Activated T-helper 9 cell treated with anti-CD3 and anti-CD28 coated beads, Interleukin-2, amount 50 U/mL, for 16 hours (primary cell): ENCODE results near the gene DGCR6.
"Not testable (repeated sequence)": the region's sequence is repeated elsewhere in the genome, so short reads cannot be mapped to it uniquely, and the experiment has no call there.

Source experiments
- DNase-seq: peaks from one replicate; pipeline ENCODE4 v3.0.0-alpha.2; 2020; ENCODE audit warnings: low read depth

The DGCR6 gene

DNA sequence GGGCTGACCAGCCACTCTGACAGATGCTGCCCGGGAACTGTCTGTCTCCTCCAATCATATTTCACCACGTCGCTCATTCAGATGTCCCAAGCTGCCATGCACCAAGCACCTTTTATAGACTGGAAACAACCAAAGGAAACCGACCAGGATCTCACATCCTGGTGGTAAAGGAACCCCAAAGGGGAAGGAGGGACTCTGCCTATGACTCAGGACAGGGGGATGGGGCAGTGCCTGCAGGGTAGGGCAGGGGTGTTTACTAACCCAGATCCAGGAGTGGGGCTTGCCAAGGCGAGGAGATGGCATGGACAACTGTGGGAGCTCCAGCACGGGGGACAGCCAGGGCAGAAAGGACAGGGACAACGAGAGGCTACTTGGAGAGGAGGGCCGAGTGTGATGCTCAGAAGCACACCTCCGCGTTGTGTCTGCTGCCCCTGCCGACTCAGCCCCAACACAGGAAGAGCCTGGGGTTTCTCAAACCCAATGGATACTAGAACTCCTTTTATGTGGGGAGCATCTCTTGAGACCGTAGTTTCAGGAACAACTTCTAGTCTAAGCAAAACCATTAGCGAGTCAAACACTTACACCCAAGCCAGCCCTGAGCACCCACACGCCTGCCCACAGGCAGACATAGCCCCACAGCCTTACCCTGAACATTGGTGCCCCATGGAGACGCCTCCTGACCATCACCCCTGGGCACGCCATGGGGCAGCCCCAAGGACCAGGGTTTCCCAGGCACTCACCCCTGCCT, 26.0 kb downstream of the DGCR6 start:
- DNase-seq: no peak

DNA sequence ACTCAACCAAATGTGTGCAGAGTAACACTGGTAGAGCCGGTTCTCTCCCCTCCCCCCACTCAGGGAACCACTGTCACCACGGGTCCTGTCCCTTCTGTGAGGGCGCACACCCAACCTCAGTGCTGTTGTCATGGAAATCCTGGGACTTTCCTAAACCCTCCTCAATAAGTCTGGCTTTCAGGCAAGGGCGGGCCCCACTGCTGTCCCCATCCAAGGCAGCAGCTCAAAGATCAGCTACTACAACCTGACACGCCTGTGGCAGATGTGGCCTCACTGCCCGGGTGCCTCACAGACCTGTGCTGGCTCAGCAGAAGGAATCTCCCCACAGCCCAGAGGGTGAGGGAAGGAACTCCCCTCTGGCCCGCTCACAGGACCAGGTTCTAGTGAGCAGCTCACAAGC, 27.8 kb downstream of the DGCR6 start:
- no peak for DNase-seq

DNA sequence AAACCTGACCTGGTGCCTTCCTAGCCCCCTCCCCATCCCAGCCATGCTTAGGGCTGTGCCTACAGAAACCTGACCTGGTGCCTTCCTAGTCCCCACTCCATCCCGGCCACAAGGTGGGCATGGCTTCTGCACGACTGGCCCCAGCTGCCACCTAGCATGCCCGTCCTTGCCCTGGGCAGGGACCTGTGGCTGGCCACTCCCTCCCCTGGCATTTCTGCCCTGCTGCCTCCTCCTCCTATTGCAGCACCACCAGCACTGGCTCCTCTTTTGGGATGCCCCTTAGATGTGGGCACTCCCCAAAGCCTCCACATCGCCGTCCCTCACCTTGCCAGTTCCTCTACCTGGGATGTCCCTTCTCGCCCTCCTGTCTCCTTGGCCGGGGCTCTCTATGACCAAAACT, 28.6 kb downstream of the DGCR6 start:
- not testable (repeated sequence) for DNase-seq

DNA sequence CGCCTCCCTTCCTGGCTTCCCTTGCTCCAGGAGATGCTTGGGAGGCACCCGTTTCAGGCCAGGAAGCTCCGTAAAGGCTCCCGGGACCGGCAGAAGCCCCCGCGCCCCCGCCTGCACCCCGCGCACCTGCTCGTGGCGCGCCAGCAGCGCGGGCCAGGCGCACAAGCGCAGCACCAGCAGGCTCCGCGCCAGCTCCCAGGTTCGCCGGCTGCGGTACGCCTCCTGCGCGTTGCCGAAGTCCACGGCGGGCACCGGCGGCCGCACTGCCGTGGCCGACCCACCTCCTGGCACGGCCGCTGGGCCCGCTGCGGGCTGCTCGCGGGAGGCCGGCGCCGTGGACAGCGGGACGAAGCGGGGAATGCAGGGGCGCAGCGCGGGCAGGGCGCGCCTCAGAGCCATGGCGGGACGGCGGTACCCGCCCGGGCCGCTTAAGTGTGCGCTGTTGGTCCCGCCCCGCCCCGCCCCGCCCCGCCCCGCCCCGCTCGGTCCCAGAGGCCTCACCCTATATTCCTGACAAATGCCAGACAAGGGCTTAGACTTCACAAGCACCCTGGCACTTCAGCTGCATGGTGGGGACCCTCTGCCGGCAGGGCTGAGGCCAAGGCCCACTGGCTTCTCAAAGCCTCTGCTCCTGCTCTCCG, 29.9 kb downstream of the DGCR6 start, which contains the start of gene PRODH:
PRODH (minus strand) TSS at position 405 of the 641 bp plus-strand sequence; CDS start at position 399, 6 bp downstream.
- no peak for DNase-seq

DNA sequence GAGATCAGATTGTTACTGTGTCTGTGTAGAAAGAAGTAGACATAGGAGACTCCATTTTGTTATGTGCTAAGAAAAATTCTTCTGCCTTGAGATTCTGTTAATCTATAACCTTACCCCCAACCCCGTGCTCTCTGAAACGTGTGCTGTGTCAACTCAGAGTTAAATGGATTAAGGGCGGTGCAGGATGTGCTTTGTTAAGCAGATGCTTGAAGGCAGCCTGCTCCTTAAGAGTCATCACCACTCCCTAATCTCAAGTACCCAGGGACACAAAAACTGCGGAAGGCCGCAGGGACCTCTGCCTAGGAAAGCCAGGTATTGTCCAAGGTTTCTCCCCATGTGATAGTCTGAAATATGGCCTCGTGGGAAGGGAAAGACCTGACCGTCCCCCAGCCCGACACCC, 32.6 kb downstream of the DGCR6 start:
- DNase-seq: not testable (repeated sequence)

DNA sequence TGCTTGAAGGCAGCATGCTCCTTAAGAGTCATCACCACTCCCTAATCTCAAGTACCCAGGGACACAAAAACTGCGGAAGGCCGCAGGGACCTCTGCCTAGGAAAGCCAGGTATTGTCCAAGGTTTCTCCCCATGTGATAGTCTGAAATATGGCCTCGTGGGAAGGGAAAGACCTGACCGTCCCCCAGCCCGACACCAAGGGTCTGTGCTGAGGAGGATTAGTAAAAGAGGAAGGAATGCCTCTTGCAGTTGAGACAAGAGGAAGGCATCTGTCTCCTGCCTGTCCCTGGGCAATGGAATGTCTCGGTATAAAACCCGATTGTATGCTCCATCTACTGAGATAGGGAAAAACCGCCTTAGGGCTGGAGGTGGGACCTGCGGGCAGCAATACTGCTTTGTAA, 41.0 kb downstream of the DGCR6 start:
- DNase-seq: not testable (repeated sequence)

DNA sequence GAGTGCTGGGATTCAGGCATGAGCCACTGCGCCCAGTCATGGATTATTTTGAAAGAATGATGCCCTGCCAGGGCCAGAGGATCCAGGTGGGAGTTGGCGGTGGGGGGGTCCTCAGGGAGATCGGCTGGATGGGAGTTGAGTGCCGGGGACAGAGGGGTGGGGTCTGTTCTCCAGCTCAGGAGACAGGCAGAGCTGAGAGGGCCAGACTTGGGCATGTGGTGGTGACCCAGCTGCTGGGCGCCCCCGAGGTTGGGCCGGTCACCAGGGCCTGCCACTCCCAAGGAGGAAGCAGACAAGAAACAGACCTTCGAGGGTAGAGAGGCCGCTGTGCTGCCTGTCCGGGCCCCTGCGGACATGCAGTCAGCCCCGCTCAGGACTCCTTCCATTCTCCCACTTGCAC, 41.8 kb downstream of the DGCR6 start:
- DNase-seq: no peak

DNA sequence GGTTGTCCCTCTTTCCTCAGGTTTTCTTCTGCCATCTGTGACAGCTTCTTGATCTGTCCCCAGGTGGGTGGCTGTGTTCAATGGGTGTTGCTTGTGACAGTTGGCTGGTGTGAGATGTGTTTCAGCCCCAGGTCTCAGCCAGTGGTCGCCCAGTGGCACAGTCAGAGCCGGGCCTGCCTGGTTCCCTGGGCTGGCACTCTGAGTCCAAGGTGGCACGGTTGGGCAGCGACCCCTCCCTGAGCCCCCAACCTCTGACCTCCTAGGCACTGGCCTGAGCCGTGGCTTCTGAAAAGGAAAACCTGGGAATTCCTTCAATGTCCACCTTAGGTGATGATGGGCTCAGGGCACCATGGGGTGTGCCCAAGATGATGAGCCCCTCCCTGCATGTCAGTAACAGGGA, 44.0 kb downstream of the DGCR6 start:
- DNase-seq: no peak

DNA sequence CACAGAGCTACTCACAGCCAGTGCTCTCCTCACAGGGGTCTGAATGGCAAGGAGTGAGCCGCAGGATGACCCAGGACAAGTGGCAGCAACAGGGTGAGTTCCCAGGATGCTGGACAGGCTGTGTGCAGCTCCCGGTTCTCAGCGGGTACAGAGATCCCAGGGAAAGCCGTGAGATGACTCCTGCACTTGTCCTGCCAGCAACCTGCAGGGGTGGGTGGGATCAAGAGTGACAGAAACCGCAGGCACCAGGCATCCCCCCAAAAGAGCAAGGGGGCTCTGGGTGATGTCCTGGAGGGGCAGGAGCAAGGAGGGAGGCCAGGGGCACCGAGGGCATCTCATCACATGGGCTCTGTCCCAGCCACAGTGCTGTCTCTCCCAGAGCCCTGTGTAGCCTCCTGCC, 45.9 kb downstream of the DGCR6 start:
- no peak for DNase-seq

DNA sequence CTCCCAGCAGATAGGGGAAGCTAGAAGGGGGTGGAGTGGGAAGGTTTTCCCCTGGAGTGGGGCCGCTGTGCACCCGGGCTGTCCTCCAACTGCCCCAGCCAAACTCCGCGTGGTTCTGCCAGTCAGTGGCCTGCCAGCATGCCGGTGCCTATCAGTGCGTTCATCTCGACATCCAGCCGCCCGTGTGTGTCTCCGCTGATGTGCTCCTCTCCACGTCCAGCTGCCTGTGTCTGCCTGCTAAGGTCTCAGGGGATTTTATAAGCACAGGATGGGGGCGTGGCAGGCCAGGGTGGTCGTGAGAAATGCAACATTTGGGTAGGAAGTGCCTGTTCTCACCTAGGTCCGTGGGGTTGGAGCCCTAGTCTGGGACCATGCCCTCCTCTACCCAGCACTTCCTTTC, 47.0 kb downstream of the DGCR6 start:
- not testable (repeated sequence) for DNase-seq

DNA sequence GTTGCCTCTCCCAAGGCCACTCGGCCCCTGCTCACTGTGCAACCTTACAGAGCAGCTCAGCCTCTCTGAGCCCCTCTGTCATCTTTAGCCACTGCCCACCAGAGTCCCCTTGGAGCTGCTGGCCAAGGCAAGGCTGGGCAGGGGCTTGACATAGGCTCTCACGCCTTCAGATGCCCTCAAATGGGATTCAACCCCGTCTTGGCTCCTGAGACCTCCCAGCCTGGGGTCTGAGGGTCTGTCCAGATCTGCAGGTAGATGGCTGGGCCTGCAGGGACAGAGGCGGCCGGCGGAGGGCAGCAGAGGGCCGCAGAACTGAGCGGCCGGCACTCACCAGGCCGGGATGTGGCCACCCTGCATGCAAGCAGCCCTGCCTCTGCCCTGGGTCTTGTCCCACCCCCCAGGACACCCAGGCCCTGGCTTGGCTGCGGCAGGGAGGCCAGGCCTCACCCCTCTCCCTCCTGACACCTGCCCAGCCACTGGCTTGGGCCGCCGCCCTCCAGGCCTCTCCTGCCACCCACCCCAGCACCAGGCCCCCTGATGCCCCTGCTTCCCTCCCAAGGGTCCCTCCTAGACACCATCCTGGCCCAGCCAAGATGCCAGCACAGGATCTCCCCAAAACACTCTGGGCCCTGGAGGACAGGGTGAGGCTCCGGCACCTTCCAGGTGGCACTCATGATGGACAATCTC, 48.3 kb downstream of the DGCR6 start:
- peak; percentile 32 for DNase-seq

DNA sequence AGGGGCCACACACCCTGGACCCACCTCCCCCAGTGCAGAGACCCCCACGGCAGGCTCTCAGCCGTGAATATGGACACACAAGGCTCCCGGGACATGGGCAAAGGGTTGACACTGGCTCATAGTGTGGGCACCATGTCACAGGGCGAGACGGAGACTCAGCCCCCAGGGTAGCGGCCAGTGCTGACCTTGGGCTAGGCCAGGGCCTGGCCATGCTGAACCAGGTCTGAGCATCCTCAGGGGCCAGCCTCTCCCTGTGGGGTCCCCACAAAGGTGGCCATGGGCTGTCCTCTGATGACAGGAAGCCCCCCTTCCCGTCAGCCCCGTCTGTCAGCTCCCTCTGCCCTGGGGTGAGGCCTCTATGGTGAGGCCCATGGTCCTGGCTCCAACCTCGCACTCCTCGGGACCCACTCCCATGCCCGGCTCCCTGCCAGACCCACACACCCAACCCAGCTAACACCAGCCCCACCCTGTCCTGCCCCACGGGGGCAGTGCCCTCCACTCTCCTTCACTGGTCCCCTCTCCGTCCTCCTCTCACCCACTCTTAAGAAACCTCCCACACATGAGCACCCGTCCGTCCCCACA, 49.0 kb downstream of the DGCR6 start:
- no peak for DNase-seq

DNA sequence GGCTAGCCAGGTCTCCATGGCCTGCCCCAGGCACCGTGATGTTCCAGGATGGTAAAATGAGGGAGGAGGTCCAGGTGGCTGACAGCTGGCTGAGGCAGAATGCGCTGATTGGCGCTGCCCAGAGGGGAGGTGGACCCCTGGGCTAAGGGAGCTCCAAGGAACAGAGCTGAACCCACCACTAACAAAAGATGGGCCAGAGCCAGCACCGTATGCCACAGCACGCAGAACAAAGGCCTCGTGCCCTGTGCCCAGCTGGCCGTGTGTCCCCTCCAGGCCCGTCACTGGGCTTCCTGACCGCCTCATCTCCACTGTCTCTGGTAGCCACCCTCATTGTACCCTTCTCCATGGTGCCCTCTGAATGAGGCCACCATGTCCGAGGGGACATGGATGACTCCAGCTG, 49.6 kb downstream of the DGCR6 start:
- no peak for DNase-seq

DNA sequence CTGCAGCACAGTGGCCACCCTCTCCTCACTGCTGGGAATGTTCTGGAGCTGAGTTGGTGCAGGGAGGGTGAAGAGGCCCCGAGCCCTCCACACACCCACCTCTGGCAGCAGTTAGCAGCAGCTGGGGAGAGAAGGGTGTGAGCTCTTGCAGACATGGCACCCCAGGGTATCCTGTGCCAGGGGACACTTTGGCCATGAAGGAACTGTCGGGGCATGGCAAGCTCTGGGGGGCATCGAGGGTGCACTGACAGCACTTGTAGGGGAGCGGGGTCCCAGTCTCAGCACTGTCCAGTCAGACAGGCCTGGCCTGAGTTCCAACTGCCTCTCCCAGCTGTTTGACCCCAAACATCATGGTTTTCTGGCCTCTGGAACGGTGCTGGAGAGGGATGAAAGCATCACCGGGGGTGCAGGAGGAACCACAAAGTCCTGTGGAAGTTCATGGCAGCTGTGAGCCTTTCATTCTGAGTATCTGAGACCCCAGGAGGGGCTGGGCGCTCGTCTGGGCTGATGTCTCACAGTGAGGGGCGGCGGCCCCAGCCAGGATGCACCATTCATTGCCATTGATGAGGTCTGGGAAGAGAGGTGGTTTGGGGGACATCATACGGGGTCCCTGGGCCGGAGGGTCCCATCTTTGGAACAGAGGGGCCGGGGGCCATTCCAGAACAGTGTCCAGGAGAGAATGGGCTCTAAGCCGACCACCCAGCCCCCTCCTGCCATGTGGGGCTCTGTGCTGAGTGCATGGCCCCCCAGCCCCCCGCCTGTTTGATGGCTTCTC, 50.2 kb downstream of the DGCR6 start:
- not testable (repeated sequence) for DNase-seq

DNA sequence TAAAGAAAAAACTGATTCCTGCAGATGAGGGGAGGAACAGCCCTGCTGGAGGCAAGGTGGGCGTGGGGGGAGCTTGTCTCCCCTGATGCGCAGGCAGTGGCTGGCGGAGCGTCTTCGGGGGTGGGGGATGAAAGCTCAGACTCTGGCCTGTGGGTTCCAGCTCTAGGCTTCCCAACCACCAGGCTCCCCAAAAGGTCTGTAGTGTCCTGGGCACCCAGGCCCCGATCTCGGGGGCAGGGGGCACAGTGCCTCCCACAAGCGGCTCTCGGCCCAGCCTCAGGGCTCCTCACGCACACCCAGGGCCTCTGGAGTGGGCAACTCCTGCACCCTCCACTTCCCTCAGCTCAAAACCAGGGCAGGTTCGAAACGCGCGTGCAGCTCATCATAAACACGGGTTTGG, 50.8 kb downstream of the DGCR6 start:
- not testable (repeated sequence) for DNase-seq

DNA sequence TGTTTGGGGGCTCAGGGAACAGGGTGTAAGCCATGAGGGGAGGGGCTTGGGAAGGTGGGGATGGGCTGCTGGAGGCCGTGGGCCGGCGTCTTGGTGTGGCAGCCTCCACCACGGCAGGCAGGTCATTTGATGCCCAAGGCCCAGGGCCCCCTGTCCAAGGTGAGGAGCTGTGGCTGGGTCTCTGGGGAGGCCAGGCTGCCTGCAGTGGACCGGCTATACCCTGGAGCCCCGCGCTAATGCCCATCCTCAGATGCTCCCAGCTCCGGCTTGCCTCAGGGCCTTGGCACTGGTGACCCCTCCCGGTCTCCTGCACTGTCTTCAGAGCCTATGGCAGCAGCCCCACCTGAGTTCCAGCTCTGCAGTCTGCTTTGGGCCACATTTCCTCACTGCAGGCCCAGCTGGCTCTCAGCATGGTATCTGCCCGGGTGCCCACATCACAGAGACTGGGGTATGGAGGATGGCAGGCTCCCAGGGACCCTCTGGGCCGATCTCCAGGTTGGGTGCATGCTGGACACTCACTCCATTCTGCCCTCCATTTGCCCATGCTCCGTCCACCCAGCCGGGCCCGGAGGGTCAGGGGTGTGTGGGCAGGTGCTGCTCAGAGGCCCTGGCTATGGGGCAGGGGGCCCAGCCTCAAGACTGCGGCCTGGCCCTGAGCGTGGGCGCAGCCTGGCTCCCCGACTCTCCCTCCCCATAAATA, 51.7 kb downstream of the DGCR6 start:
- DNase-seq: not testable (repeated sequence)

DNA sequence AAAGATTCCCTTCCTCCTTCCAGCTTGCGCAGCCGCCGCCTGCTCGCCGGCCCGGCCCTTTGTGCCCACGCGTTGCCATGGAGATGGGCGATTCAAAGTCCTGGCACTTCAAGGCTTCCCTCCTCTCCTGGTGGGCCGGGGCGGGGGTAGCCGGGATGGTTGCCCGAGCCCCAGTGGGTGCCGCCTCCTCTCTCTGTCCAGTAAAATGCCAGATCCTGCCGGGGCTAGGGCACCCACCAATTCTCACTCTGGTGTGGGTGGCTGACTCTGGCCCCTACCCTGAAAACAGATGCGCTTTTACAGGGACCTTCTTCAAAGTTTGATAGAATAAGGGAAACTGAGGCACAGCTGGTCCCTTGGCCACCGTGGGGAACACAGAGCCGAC, 52.2 kb downstream of the DGCR6 start:
- not testable (repeated sequence) for DNase-seq

DNA sequence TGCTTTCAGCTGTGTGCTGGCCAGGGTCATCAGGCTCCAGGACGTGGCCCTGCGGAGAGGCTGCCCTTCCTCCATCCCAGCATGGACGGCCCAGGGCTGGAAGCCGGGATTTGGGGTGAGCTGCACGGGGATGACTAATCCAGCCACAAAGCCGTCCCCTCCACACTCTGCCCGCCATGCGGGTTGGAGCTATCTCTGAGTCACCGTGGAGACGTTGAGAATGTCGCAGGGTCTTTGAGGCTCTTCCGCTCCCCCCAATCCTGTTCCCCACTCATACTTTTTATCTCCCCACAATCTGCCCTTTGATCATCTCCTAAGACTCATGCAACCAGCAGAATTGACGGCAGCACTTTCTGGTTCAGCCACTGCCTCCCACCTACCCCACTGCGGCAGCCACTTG, 52.6 kb downstream of the DGCR6 start:
- DNase-seq: not testable (repeated sequence)

DNA sequence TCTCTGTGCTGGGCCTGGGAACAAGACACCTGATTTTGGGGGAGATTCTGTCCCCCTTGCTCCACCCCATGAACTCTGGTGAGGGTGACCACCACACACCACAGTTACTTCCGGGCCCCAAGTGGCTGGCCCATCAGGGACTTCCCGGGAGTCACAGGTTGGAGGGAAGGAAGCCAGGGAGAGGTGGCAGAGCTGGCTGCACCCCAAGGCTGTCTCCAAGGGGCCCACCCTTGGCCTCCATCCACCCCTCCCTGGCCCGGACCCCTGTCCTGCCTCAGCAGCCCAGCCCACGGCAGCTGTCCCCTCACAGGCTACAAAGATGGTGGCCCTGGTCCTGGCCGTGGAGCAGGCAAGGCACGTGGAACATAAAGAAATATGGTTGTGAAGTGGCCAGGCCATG, 53.1 kb downstream of the DGCR6 start:
- DNase-seq: not testable (repeated sequence)

DNA sequence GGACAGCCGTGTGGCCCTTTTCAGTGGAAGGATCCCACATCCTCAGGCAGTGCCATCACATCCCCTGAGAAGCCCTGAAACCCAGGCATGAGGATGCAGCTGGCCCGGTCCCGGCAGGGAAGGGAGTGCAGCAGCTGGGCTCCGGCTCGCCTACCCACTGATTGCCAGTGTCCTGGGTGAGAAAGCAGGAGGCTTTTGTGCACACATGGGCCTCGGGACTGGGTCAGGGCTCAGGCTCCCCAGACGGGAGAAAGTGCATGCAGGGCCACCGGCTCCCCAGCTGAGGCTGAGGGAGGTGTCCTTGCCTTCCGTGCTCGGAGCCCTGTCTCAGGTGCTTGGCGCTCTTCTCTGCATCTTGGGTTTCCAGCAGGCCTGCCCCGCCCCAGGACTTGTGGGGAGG, 53.6 kb downstream of the DGCR6 start:
- not testable (repeated sequence) for DNase-seq

DNA sequence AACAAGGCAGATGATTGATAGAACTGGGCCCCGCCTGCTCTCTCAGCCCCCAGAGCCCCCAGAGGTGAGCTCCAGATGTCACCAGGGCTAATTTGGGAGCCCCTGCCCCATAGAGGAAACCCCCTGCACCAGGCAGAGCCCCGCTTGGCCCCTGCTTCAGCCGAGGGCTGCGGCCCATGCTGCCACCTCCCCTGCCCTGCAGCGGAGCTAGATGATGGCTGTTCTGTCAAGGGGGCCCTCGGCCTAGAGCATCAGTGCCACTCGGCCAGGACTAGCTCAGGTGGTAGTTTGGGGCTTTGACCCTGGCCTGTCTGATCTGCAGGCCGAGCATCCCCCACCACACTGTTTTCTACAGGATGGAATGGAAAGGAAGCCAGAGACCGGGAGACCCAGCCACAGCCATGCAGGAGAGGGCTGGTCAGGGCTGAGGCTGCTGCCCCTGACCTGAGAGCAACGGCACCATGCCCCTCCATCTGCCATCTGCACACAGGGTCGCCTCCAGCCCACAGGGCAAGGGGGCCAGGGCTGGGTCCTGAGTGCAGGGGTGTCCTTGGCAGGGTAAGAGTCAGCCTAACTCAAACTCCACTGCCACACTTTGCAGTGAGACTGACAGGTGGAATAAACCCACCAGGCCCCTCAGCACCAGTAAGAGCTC, 54.2 kb downstream of the DGCR6 start:
- DNase-seq: not testable (repeated sequence)
